Pancreas (tissue), 10 donors: Measurements from ENCODE around the gene CEACAM3. TPM values are rescaled to one million over a fixed set of nuclear protein-coding genes. Genes with fewer than 3 reads are reported as not detected.
"Not testable (repeated sequence)": the region's sequence is repeated elsewhere in the genome, so short reads cannot be mapped to it uniquely, and the experiment has no call there.

Experiments used
- ATAC-seq, 4 donors: fragments of 200-7000 bp; cut with Tn5 transposase; one replicate each; pipeline versions ENCODE4 v1.8.0 to v1.9.1; 2020; ENCODE audit warnings: mild to moderate bottlenecking in 4 of 4, moderate library complexity in 4 of 4
- DNase-seq, 6 donors: peaks; one replicate each; pipeline ENCODE4 v3.0.0-alpha.2; 2020
- FAIRE-seq: peaks from 2 replicates; lab custom pipeline; 2012; peaks lifted over from hg19 to GRCh38; lab: Jason Lieb, UNC
- H3K27ac ChIP-seq, 4 donors: fragments of 200-600 bp; sonication (generic); 1 replicate in 3 of 4; 2 replicates in 1 of 4; pipeline versions ENCODE4 v1.5.0 to v1.8.0; 2020
- H3K27me3 ChIP-seq, 4 donors: fragments of 200-600 bp; one replicate each; pipeline ENCODE4 v1.8.0; 2021
- H3K36me3 ChIP-seq, 3 donors: fragments of 200-600 bp; sonication (generic) in 1 of 3; one replicate each; pipeline versions ENCODE4 v1.5.0 to v1.8.0; 2020 to 2021
- H3K4me1 ChIP-seq, 3 donors: fragments of 200-600 bp; one replicate each; pipeline ENCODE4 v1.8.0; 2021
- H3K4me3 ChIP-seq, 4 donors: fragments of 200-600 bp; sonication (generic) in 2 of 4; one replicate each; pipeline versions ENCODE4 v1.5.0 to v1.8.0; 2020 to 2021
- H3K9me3 ChIP-seq, 4 donors: fragments of 200-600 bp; one replicate each; pipeline ENCODE4 v1.8.0; 2021
- WGBS, 2 donors: extraction: QIAGEN DNeasy Blood & Tissue Kit; methylation state at CpG; one replicate each; pipeline ENCODE4 v1.1.7; 2013; 5-methylcytosine and 5-hydroxymethylcytosine counted together
- intact Hi-C, 3 donors: fragments of 100-400 bp; cut with DNase I; formaldehyde crosslinking; loops; one replicate each; pipeline versions ENCODE4 v1.11.1 to v1.14.2; 2022
- polyA plus RNA-seq, 2 donors: library from polyadenylated mRNA; stranded (reverse); fragments of 200-250 nt; gene quantifications; one replicate each; pipeline ENCODE4 v1.2.3, GENCODE V29; 2013
- total RNA-seq, 6 donors: library from RNA; stranded (reverse); fragmentation: NEBNext Ultra II Directional in 4 of 6; extraction: Animal tissue kit (Norgen Biotek cat#: 25700) in 4 of 6; gene quantifications; one replicate each; pipeline versions ENCODE4 v1.2.1 to v1.2.4, GENCODE V29; 2021 to 2023
- TF ChIP-seq, protein P1 (sequence below), 4 donors: fragments of 200-600 bp; sonication (generic) in 3 of 4; IDR thresholded peaks; one replicate each; pipeline versions ENCODE4 v1.5.0 to v1.8.0; 2021; ENCODE audit warnings: antibody characterized with exemption in 4 of 4
- donor health status: healthy with polysubstance abuse.
- donor health status: DM: no; HTN: no; CAD: no; lungs with moderate emphysema.
- donor health status: DM: no; HTN: no; CAD: no.
- donor health status: control.
- donor health status: control.
- donor health status: Bipolar disorder and iron deficiency.
- donor health status: DM: yes; HTN: yes; CAD: no.
- donor health status: DM: no; HTN: no; CAD: no.
- donor health status: DM: no; HTN: no; CAD: no.
- donor health status: DM: yes; HTN: yes; CAD: no.

The CEACAM3 gene
- total RNA-seq, result under 1 TPM in 2 of 6 donors, not detected in 4; 0.41 to 0.61 TPM
- not detected for polyA plus RNA-seq

DNA sequence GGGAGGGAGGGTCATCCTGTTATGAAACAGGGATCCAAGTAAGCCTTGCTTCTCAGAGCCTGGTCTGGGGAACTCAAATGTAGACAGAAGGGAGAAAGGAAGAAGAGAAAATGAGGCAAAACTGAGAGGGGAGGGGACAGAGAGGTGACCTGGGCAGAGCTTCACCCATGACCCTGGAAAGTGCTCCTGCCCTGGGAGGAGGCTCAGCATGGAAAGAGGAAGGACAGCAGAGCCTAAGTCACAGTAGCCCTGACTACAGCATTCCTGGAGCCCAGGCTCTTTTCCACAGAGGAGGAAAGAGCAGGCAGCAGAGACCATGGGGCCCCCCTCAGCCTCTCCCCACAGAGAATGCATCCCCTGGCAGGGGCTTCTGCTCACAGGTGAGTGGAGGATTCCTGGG, at the start of gene CEACAM3:
Gene CEACAM3 (plus strand): TSS at position 226 of the 400 bp plus-strand sequence. CDS start 91 bp downstream, at position 317.
- Histone ChIP-seq H3K36me3 (no peaks in the 10 kb centered on the region), H3K4me1 (peaks cover 0 to 5% (median 0%) of the 10 kb centered on the region in 3 donors), H3K9me3 (no peaks in the 10 kb centered on the region), H3K27ac (no peak within 1 kb of the TSS), H3K27me3 (no peaks in the 10 kb centered on the region), H3K4me3 (no peak within 1 kb of the TSS)
- intact Hi-C loops, result no loop called here
- DNase-seq (no peak), ATAC-seq (peak in 2 of 4 donors; percentile 21 to 31), FAIRE-seq (no peak)
- TF ChIP-seq, protein P1, sequence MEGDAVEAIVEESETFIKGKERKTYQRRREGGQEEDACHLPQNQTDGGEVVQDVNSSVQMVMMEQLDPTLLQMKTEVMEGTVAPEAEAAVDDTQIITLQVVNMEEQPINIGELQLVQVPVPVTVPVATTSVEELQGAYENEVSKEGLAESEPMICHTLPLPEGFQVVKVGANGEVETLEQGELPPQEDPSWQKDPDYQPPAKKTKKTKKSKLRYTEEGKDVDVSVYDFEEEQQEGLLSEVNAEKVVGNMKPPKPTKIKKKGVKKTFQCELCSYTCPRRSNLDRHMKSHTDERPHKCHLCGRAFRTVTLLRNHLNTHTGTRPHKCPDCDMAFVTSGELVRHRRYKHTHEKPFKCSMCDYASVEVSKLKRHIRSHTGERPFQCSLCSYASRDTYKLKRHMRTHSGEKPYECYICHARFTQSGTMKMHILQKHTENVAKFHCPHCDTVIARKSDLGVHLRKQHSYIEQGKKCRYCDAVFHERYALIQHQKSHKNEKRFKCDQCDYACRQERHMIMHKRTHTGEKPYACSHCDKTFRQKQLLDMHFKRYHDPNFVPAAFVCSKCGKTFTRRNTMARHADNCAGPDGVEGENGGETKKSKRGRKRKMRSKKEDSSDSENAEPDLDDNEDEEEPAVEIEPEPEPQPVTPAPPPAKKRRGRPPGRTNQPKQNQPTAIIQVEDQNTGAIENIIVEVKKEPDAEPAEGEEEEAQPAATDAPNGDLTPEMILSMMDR (IDR thresholded peaks at IDR 0.05), result no peak

DNA sequence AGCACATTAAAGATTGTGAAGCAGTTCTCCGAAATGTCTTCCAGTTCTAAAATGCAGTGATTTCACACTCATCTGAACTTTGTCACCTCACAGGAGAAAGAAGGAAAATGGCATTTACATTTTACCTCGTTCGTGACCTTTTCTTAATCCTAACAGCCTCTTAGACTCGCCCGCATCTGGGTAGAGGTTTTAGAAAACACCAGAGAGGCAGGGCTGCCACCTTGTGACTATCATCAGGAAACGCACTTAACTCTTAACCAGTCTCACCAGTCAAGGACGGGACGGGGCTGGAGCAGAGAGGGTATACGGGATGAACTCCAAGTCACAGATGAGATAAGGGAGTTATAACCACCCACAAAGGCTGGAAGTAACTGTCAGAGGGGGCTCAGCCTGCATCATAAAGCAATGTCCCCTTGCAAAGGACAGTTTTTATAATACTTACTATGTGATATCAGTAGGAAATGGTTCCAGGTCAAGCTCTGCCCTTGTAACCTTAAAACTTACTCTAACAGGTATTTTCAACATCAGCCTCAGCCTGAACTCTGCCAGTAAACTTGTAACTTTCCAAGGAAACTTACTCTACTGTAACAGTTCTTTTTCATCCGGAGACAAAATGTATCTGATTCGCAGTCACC, 49.7 kb upstream of the CEACAM3 start:
- Histone ChIP-seq H3K4me1 (peaks cover 0 to 9% (median 6%) of the 10 kb centered on the region in 3 donors), H3K27ac (no peak overlapping the region), H3K4me3 (no peak overlapping the region), H3K36me3 (no peaks in the 10 kb centered on the region), H3K27me3 (no peaks in the 10 kb centered on the region), H3K9me3 (no peaks in the 10 kb centered on the region)
- TF ChIP-seq, protein P1 (IDR thresholded peaks at IDR 0.05), result peak; percentile 23 to 46 (median 34)
- ATAC-seq, result peak; percentile 51 to 73 (median 68)
- FAIRE-seq, result peak; percentile 29
- DNase-seq, result peak in 4 of 6 donors; percentile 41 to 66 (median 57)
- intact Hi-C loops, result loop anchor here in 1 of 3 donors (5.0 kb wide), 1 partner anchor 104 kb away; no protein-coding TSS in a partner anchor
- 16 to 17% methylated on average over 11 of the region's 11 CpGs for WGBS, 2 donors

DNA sequence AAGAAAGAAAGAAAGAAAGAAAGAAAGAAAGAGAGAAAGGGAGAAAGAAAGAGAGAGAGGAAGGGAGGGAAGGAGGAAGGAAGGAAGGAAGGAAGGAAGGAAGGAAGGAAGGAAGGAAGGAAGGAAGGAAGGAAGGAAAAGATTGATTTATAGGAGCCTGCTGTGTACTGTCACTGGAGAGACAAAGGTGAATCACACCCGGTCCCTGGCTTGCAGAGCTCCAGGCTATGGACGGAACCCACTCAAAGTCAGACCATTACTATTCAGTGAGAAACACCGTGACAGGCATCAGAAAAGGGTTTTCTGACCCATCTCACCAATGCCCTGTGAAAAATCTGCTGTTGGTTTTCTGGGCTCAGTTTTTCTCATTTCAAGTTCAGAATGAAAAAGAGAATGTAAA, 48.4 kb upstream of the CEACAM3 start:
- 70 to 71% methylated on average over 3 of the region's 3 CpGs for WGBS, 2 donors
- no peak for FAIRE-seq
- no peak overlapping the region for H3K27ac ChIP-seq
- H3K27me3 ChIP-seq, result no peaks in the 10 kb centered on the region
- H3K9me3 ChIP-seq, result no peaks in the 10 kb centered on the region
- intact Hi-C loops, result loop anchor here in 1 of 3 donors (5.0 kb wide), 1 partner anchor 106 kb away; no protein-coding TSS in a partner anchor
- no peak overlapping the region for H3K4me3 ChIP-seq
- peaks cover 0 to 15% (median 9%) of the 10 kb centered on the region in 3 donors for H3K4me1 ChIP-seq
- H3K36me3 ChIP-seq, result no peaks in the 10 kb centered on the region
- ATAC-seq, result no peak
- no peak for DNase-seq
- TF ChIP-seq, protein P1 (IDR thresholded peaks at IDR 0.05), result no peak

DNA sequence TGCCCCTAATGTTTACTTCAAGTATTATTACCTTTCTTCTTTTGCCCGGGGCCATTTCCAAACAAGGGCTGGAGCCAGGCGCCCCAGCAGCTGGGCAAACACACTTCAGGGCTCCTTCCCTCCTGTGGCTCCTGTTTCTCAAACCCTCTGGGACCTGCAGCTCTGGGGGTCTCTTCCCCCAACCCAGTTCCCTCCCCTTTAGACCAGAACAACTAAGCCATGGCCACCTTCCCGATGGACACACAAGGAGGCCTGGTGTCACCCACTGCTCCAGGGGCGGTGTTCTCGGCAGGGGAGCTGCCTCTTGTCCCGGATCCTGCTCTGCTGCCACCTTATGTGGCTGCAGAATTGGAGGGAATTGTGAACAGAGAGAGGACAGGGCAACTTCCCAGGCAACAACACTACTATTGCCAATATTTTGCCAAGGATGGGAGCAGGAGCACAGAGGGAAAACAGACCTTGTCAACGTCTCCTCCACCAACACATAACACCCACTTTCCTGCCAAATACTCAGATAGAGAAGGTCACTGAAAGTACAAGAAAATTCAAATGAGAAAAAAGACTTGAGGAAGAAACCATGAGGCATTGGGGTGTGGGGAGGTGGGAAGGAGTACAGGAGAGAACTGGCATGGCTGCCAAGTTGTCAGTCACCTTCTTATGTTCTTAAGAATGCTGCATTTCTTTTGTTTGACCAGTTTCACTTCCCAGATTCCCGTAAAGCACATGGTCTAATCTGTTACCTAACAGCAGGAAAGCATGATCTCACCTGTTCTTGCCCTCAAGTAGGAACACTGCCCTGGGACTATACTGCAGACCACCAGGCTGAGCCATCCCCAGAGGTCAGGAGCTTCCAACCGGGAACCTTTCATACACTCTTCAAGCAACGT, 45.9 kb upstream of the CEACAM3 start:
- H3K27me3 ChIP-seq, H3K9me3 ChIP-seq, intact Hi-C loops, FAIRE-seq, H3K36me3 ChIP-seq: not testable (repeated sequence)
- Histone ChIP-seq H3K27ac (peak overlapping the region; percentile 76 to 83 (median 80)), H3K4me1 (peaks cover 0 to 15% (median 15%) of the 10 kb centered on the region in 3 donors), H3K4me3 (peak overlapping the region in 1 of 4 donors; percentile 19)
- ATAC-seq (peak; percentile 73 to 82 (median 78)), DNase-seq (peak in 4 of 6 donors; percentile 59 to 83 (median 74))
- WGBS, 2 donors, result 22 to 30% methylated on average over 7 to 8 of the region's 10 CpGs

DNA sequence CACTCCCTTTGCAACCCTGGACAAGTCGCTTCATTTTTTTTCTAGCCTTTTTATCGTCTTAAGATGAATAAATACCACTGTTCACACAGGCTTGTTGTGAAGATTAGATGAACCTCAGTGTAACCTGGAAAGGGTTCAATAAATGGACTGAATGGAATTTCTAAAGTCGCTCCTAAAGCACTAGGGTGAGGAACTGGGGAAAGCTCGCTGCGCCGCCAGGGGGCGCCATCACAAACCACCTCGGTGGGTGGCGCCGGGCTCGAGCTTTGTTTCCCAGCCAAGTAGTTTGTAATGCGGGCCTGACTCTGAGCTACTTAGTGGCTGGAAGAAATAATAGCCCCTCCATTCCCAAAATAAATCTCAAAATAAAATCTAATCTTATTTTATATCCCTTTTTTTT, 43.2 kb upstream of the CEACAM3 start:
- no peaks in the 10 kb centered on the region for H3K27me3 ChIP-seq
- no peaks in the 10 kb centered on the region for H3K36me3 ChIP-seq
- H3K4me1 ChIP-seq, result peaks cover 0 to 15% (median 14%) of the 10 kb centered on the region in 3 donors
- DNase-seq, result peak; percentile 41 to 88 (median 72)
- 5 to 6% methylated on average over 12 of the region's 12 CpGs for WGBS, 2 donors
- no peak overlapping the region for H3K4me3 ChIP-seq
- intact Hi-C loops, result no loop called here
- ATAC-seq, result peak; percentile 41 to 63 (median 53)
- no peaks in the 10 kb centered on the region for H3K9me3 ChIP-seq
- no peak for FAIRE-seq
- H3K27ac ChIP-seq, result no peak overlapping the region
- TF ChIP-seq, protein P1 (IDR thresholded peaks at IDR 0.05), result peak; percentile 68 to 80 (median 72)
